CD14-positive monocyte (primary cell): ENCODE measurements around the gene CDK18. TPM values are rescaled to one million over a fixed set of nuclear protein-coding genes. Genes with fewer than 3 reads are reported as not detected.

Source experiments
- DNase-seq, 3 donors: peaks; one replicate each; pipeline ENCODE4 v3.0.0-alpha.2; 2011 to 2022
- H2AFZ ChIP-seq: 2 replicates; pipeline ENCODE4 v1.6.0; 2012; ENCODE audit warnings: mild to moderate bottlenecking, low read depth, low read length, inconsistent platforms; ENCODE audit not compliant: insufficient read depth, poor library complexity, severe bottlenecking
- H3K27ac ChIP-seq, 2 donors: 1 replicate in 1 of 2; 2 replicates in 1 of 2; pipeline ENCODE4 v1.5.1; 2012 to 2013; ENCODE audit warnings: low read length in 2 of 2, control low read depth in 1 of 2, inconsistent platforms in 1 of 2, low read depth in 1 of 2, mild to moderate bottlenecking in 1 of 2
- H3K27me3 ChIP-seq, 2 donors: one replicate each; pipeline versions ENCODE4 v1.6.0 to v1.6.1; 2011 to 2013; ENCODE audit warnings: low read length in 2 of 2; ENCODE audit not compliant: control insufficient read depth in 2 of 2, insufficient read depth in 2 of 2
- H3K36me3 ChIP-seq, 2 donors: replicated peaks in 1 of 2; 1 replicate in 1 of 2; 2 replicates in 1 of 2; pipeline versions ENCODE4 v1.5.1 to v1.6.1; 2012 to 2013; ENCODE audit warnings: low read length in 2 of 2, control low read depth in 1 of 2, inconsistent platforms in 1 of 2, mild to moderate bottlenecking in 1 of 2; ENCODE audit not compliant: insufficient read depth in 2 of 2, control insufficient read depth in 1 of 2
- H3K4me1 ChIP-seq, 2 donors: 1 replicate in 1 of 2; 2 replicates in 1 of 2; pipeline versions ENCODE4 v1.5.1 to v1.6.1; 2012 to 2013; ENCODE audit warnings: low read length in 2 of 2, control low read depth in 1 of 2, inconsistent platforms in 1 of 2, mild to moderate bottlenecking in 1 of 2, moderate library complexity in 1 of 2; ENCODE audit not compliant: insufficient read depth in 2 of 2, control insufficient read depth in 1 of 2
- H3K4me2 ChIP-seq: replicated peaks from 2 replicates; pipeline ENCODE3; 2012; ENCODE audit warnings: low read length, moderate library complexity, mild to moderate bottlenecking; ENCODE audit not compliant: poor library complexity, severe bottlenecking; ENCODE audit errors: extremely low read depth
- H3K4me3 ChIP-seq, 3 experiments: fragments of 200-600 bp in 1 of 3; sonication (generic) in 1 of 3; replicated peaks in 1 of 3; 1 replicate in 2 of 3; 2 replicates in 1 of 3; pipeline ENCODE4 v1.5.1; 2011 to 2013; ENCODE audit warnings: low read length in 3 of 3, mild to moderate bottlenecking in 3 of 3, control low read depth in 2 of 3, low read depth in 2 of 3, inconsistent platforms in 1 of 3, moderate library complexity in 1 of 3
- H3K79me2 ChIP-seq: 2 replicates; pipeline ENCODE4 v1.6.0; 2012; ENCODE audit warnings: mild to moderate bottlenecking, control low read depth, inconsistent platforms, low read length, moderate library complexity; ENCODE audit not compliant: insufficient read depth
- H3K9ac ChIP-seq: 2 replicates; pipeline ENCODE4 v1.6.0; 2017; ENCODE audit warnings: low read length, mild to moderate bottlenecking; ENCODE audit not compliant: insufficient read depth, poor library complexity, severe bottlenecking
- H3K9me3 ChIP-seq, 2 donors: replicated peaks in 1 of 2; 1 replicate in 1 of 2; 2 replicates in 1 of 2; pipeline versions ENCODE4 v1.5.1 to v1.6.1; 2012 to 2013; ENCODE audit warnings: low read length in 2 of 2, control low read depth in 1 of 2; ENCODE audit not compliant: control insufficient read depth in 1 of 2, insufficient read depth in 1 of 2
- H4K20me1 ChIP-seq: 2 replicates; pipeline ENCODE4 v1.6.0; 2012; ENCODE audit warnings: mild to moderate bottlenecking, low read length, control low read depth, moderate library complexity; ENCODE audit not compliant: insufficient read depth
- H3K27ac Mint-ChIP-seq, 7 donors: one replicate each; pipeline ENCODE4 v1.8.0; 2020; ENCODE audit warnings: mild to moderate bottlenecking in 7 of 7, mixed read lengths in 7 of 7, moderate library complexity in 6 of 7, inconsistent platforms in 2 of 7
- H3K27me3 Mint-ChIP-seq, 3 donors: one replicate each; pipeline ENCODE4 v1.8.0; 2021 to 2022; ENCODE audit warnings: low read depth in 3 of 3, mild to moderate bottlenecking in 3 of 3, mixed read lengths in 3 of 3, moderate library complexity in 3 of 3, inconsistent platforms in 1 of 3
- H3K36me3 Mint-ChIP-seq, 2 donors: one replicate each; pipeline ENCODE4 v1.8.0; 2020; ENCODE audit warnings: mixed read lengths in 2 of 2, inconsistent platforms in 1 of 2, mild to moderate bottlenecking in 1 of 2
- H3K4me1 Mint-ChIP-seq: one replicate; pipeline ENCODE4 v1.8.0; 2020; ENCODE audit warnings: mild to moderate bottlenecking, mixed read lengths
- H3K4me3 Mint-ChIP-seq, 2 donors: one replicate each; pipeline ENCODE4 v1.8.0; 2020; ENCODE audit warnings: mild to moderate bottlenecking in 2 of 2, mixed read lengths in 2 of 2, moderate library complexity in 1 of 2
- H3K9me3 Mint-ChIP-seq, 7 donors: one replicate each; pipeline ENCODE4 v1.8.0; 2020 to 2022; ENCODE audit warnings: mixed read lengths in 7 of 7, mild to moderate bottlenecking in 6 of 7, moderate library complexity in 6 of 7, inconsistent platforms in 2 of 7
- CTCF ChIP-seq: fragments of 200-600 bp; IDR thresholded peaks from one replicate; pipeline ENCODE4 v1.8.0; 2022; ENCODE audit warnings: antibody characterized with exemption, mild to moderate bottlenecking
- WGBS: methylation state at CpG from one replicate; pipeline ENCODE4 v1.1.5; 2013; ENCODE audit warnings: missing lambda C conversion rate; ENCODE audit not compliant: insufficient coverage; 5-methylcytosine and 5-hydroxymethylcytosine counted together
- intact Hi-C, 2 donors: fragments of 100-400 bp; cut with micrococcal nuclease; formaldehyde crosslinking; loops; one replicate each; pipeline versions ENCODE4 v1.15.0 to v1.15.1; 2023
- polyA plus RNA-seq, 3 donors: library from polyadenylated mRNA; depleted of rRNA in 1 of 3; unstranded in 2 of 3; stranded (reverse) in 1 of 3; fragments of 300-500 nt in 2 of 3; fragments of >200 nt in 1 of 3; fragmentation: Illumina TruSeq in 2 of 3; gene quantifications; 1 replicate in 2 of 3; 2 replicates in 1 of 3; pipeline ENCODE4 v1.2.3, GENCODE V29; 2012 to 2021

Gene CDK18
- polyA plus RNA-seq, 3 donors = 0.48 to 4.4 (median 0.66) TPM

DNA sequence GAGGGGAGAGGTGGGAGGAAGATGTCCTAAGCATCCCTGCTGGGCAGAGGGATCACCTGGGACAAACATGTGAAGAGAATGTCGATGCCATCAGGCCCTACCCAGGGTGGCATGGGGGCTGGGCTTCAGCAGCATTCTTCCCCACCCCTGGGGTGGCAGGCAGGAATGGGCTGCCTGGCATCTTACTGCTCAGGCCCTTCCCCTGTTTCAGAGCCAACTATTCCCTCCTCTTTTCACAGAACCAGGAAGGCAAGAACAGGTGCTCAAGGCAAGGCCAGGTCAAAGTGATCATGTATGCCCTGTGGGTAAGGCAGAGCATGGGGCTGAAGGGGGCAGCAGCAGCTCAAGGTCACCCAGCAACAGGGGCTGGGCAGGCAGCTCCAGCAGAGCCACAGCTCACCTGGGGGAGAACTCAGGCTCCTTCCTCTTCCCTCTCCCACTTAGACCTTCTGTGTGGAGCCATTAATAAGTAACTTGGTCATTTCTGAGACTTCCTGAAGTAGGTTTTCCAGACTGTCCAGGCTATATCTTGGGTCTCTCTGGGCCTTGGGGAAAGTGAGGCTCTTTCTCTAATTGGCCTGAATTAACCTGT lies 70.9 kb downstream of the CDK18 start:
- H3K27me3 ChIP-seq = peaks cover 11 to 22% of the 10 kb centered on the region in 2 donors

DNA sequence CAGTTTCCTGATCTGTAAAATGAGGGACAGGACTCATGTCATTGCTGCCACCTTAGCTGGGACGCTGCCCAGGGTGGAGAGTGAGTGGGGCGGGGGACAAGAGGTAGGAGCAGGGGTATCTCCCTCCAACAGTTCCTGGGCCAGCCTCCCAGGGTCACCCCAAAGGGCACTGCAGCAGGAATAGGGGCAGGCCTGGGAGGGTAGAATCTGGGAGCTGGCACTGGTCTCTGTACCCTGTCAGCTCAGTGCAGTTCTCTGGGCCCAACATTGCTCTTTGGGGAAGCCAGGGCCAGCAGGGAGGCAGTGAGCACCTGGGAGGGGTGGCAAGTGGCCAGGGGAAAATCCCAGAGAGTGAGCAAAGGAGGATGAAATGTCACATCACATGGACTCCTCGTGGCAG lies 71.5 kb downstream of the CDK18 start:
- H3K9ac ChIP-seq = no peak overlapping the region
- H3K9me3 Mint-ChIP-seq = peaks cover 0 to 4% (median 0%) of the 10 kb centered on the region in 7 donors
- no peak overlapping the region for H3K4me3 ChIP-seq
- H3K4me1 ChIP-seq = no peaks in the 10 kb centered on the region
- no peaks in the 10 kb centered on the region for H3K79me2 ChIP-seq
- no peaks in the 10 kb centered on the region for H3K4me1 Mint-ChIP-seq
- H3K27me3 ChIP-seq = peaks cover 5 to 16% of the 10 kb centered on the region in 2 donors
- no peaks in the 10 kb centered on the region for H3K9me3 ChIP-seq
- no peak overlapping the region for H3K27ac Mint-ChIP-seq
- H2AFZ ChIP-seq = no peak overlapping the region
- no peak overlapping the region for H3K4me2 ChIP-seq
- H3K36me3 Mint-ChIP-seq = no peaks in the 10 kb centered on the region
- no peak overlapping the region for H3K27ac ChIP-seq
- no peak for DNase-seq
- H4K20me1 ChIP-seq = no peaks in the 10 kb centered on the region
- TF ChIP-seq CTCF = no peak
- intact Hi-C loops = no loop called here
- H3K36me3 ChIP-seq = no peaks in the 10 kb centered on the region
- H3K27me3 Mint-ChIP-seq = peaks cover 23 to 49% (median 31%) of the 10 kb centered on the region in 3 donors
- H3K4me3 Mint-ChIP-seq = no peak overlapping the region
- 86% methylated on average over 1 of the region's 3 CpGs for WGBS

More for the DNA sequence above, 70.9 kb downstream of the CDK18 start:
- no peak overlapping the region for H2AFZ ChIP-seq
- no peak for TF ChIP-seq CTCF
- DNase-seq = no peak
- no peak overlapping the region for H3K27ac ChIP-seq
- Mint-ChIP-seq H3K27me3 (peaks cover 29 to 51% (median 38%) of the 10 kb centered on the region in 3 donors), H3K27ac (no peak overlapping the region), H3K9me3 (peaks cover 0 to 4% (median 0%) of the 10 kb centered on the region in 7 donors), H3K36me3 (no peaks in the 10 kb centered on the region), H3K4me3 (no peak overlapping the region), H3K4me1 (no peaks in the 10 kb centered on the region)
- no peaks in the 10 kb centered on the region for H3K79me2 ChIP-seq
- no peak overlapping the region for H3K4me2 ChIP-seq
- 71% methylated on average over 1 of the region's 1 CpG for WGBS
- H3K9ac ChIP-seq = no peak overlapping the region
- no peaks in the 10 kb centered on the region for H3K4me1 ChIP-seq
- no peaks in the 10 kb centered on the region for H3K36me3 ChIP-seq
- no peaks in the 10 kb centered on the region for H3K9me3 ChIP-seq
- no peak overlapping the region for H3K4me3 ChIP-seq
- no peaks in the 10 kb centered on the region for H4K20me1 ChIP-seq
- intact Hi-C loops = no loop called here
